HG03460 (cell line): ENCODE results near the gene SCAMP4.
A peak's percentile ranks its signal among the peaks of the same experiment; 100 is the strongest.

ENCODE experiments used
- ATAC-seq: cut with Tn5 transposase; IDR thresholded peaks from one replicate; pipeline ENCODE4 v1.9.1; 2021; ENCODE audit not compliant: unreplicated experiment

Gene SCAMP4

GRCh38 chr19:1935484-1936208 is 30.4 kb downstream of the SCAMP4 start:
- no peak for ATAC-seq

GRCh38 chr19:1936430-1936829 is 31.2 kb downstream of the SCAMP4 start:
- no peak for ATAC-seq

- ATAC-seq = no peak
Measured at GRCh38 chr19:1936916-1937610, 31.9 kb downstream of the SCAMP4 start.

- ATAC-seq = no peak
Measured at GRCh38 chr19:1938071-1938470, 32.9 kb downstream of the SCAMP4 start.

GRCh38 chr19:1941146-1942077 is 36.2 kb downstream of the SCAMP4 start, which contains the start of gene CSNK1G2:
Gene CSNK1G2 (plus strand): TSS chr19:1941172. CDS start chr19:1969773, 28,601 bp downstream.
- ATAC-seq = peak; percentile 42

- no peak for ATAC-seq
Measured at GRCh38 chr19:1942078-1942933, 37.1 kb downstream of the SCAMP4 start.

- no peak for ATAC-seq
Measured at GRCh38 chr19:1942934-1943555, 37.8 kb downstream of the SCAMP4 start.

- ATAC-seq = no peak
Measured at GRCh38 chr19:1943661-1944087, 38.5 kb downstream of the SCAMP4 start.

GRCh38 chr19:1944088-1944915 is 39.1 kb downstream of the SCAMP4 start:
- no peak for ATAC-seq

GRCh38 chr19:1944916-1945561 is 39.8 kb downstream of the SCAMP4 start:
- no peak for ATAC-seq

- ATAC-seq = no peak
Measured at GRCh38 chr19:1945899-1946298, 40.7 kb downstream of the SCAMP4 start.

GRCh38 chr19:1947651-1948209 is 42.5 kb downstream of the SCAMP4 start:
- no peak for ATAC-seq

GRCh38 chr19:1949304-1950101 is 44.3 kb downstream of the SCAMP4 start:
- no peak for ATAC-seq

- ATAC-seq = no peak
Measured at GRCh38 chr19:1950640-1951039, 45.4 kb downstream of the SCAMP4 start.

GRCh38 chr19:1952635-1953034 is 47.4 kb downstream of the SCAMP4 start:
- no peak for ATAC-seq

GRCh38 chr19:1953037-1953436 is 47.8 kb downstream of the SCAMP4 start:
- ATAC-seq = no peak

GRCh38 chr19:1953441-1954094 is 48.4 kb downstream of the SCAMP4 start:
- no peak for ATAC-seq
